ENCODE measurements around the gene UMODL1.
"Not testable (repeated sequence)": the region's sequence is repeated elsewhere in the genome, so short reads cannot be mapped to it uniquely, and the experiment has no call there.

The UMODL1 gene

DNA sequence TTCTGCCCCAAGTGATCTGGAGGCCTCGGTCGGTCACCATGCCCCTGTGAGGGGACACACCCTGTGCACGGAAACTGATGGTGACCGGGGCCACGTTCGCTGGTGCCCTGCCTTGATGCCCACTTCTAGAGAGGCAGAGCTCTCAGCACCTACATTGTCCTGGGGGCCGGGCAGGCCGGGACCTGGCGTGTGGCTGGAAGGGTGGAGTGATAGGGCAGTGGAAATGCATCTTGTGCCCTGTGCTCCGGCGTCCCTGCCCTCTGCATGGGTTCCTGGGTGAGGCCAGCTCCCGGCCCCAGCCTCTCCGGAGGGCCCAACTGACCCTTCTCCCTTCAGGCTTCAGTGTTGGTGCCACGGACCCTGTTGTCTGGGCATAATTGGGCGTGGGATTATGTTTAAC is 11.0 kb upstream of the UMODL1 start:
- DNase-seq (ENCODE audit: low read depth in 2 of 2), result no peak

DNA sequence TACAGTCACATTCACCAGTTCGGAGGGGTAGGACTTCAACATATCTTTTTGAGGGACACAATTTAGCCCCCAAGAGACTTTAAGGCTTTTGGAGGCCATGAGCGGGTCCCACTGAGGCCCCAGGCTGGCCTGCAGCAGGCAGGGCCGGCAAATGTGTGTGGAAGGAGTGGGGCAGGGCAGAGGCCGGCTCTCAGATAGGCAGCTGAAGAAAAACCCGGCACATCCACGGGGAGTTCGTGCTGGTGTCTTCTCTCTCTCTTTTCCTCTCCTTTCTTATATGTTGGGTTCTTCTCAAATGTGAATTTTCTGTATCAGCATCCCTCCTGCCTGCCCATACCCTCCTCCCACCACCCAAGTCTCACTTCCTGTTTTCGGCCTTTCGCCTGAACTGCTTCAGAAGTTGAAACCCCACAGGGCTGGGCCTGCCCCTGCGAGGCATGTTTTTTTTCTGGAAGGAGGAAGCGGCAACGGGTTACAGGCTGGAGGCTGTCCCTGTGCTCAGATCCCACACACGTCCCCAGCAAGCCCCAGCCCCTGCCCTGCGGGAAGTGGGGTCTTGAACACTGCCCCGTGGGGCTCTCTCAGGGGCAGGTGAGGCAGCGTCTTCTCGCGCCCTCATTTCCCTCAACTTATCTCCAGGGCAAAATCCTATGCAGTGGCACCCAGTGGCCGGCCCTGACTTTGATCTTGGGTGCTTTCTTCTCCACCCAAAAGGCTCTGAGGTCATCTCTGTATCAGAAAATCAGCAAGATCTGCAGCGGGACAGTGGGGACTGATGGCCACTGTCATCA is 9.7 kb upstream of the UMODL1 start:
- no peak for DNase-seq (ENCODE audit: low read depth in 2 of 2)

DNA sequence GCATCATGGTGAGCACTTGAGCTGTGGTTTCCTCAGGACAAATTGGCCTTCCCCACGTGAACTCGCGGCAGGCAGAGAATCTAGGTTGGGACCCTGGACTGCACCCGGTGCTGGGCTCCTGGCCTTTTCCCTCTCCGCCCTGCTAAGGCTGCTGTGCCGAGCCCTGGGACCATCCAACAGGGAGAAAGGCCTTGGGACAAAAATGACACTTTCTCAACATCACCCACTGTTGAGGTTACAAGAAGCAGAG is 9.2 kb upstream of the UMODL1 start:
- no peak for DNase-seq (ENCODE audit: low read depth in 2 of 2)

DNA sequence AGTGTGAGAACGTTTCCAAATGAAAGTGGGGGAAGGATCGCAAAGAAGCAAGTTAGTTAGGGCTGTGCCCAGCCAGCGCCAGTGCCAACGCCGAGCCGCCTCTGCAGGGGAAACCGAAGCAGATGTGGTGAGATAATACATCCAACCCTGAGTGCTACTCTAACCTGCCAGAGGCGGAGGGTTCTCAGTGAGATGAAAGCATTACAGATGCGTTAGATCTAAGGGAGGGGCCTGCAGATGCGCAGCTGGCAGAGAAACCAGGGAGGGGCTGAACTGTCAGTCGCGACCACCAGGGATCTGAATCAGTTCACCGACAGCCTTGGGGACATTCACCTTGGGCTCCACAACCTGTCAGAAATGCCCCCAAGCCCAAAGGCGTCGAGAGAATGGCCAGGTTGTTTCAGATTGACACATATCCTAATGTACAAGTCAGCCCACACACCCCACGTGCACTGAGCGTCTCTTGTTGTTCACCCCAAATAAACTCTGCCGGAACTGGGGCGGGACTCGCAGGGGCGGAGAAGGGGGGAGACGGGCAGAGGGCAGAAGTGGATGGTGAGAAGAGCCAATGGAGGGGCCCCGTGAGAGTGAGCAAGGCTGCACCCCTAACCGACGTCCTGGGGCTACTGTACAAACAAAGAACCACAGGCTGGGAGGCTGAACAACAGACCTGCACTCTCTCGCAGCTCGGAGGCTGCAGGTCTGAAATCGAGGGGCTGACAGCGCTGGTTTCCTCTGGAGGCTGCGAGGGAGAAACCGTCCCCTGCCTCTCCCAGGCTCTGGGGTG is 8.7 kb upstream of the UMODL1 start:
- peak; percentile 51 to 70 for DNase-seq (ENCODE audit: low read depth in 2 of 2)

DNA sequence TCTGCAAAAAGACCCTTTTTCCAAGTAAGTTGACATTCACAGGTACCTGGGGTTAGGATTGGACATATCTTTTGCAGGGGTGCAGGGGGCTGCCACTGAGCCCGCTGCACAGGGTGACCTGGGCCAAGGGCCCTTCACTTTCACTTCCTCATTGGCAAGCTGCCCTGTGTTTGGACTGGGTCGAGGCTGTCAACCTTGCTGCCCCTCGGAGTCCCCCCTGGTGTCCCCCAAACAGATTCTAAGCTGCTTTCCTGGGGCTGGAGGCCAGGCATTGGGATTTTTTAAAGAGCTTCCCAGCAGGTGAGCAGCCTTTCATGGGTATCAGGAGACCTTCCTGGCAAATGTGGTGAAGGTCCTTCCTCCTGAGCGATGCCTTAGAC is 7.9 kb upstream of the UMODL1 start:
- no peak for DNase-seq (ENCODE audit: low read depth in 2 of 2)

DNA sequence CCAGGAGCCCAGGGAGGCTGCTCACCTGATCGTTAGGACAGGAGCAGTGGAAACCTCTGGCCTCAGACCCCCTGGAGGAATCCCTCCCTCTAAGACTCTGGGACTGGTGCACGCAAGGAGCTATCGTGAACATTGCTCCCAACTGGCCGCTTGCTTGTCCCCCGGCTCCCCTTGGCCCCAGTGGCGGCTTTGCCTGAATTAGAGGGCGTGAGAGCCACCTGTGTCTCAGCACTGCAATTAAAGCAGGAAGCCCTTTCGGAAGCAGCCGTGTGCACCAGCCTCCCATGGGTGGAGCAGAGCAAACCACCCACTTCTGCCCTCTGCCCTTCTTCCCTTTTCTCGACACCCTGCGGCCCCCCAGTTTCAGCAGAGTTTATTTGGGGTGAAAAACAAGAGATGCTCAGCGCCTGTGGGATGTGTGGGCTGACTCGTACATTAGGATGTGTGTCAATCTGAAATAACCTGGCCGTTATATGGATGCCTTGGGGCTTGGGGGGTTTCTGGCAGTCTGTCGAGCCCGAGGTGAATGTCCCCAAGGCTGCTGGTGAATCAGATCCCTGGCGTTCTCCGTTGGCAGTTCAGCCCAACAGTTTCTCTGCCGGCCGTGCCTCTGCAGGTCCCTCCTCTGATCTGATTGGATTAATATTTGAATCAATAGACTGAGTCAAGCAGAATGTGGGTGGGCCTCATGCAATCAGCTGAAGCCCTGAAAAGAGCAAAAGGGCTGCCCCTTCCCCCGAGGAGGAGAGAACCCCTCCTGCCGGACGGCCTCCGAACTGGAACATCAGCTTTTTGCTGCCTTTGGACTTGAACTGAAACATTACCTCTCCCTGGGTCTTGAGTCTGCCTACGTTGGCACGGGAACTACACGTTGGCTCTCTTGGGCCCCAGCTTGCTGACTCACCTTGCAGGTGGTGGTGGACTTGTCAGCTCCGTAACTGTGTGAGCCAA is 7.3 kb upstream of the UMODL1 start:
- peak; percentile 21 to 26 for DNase-seq (ENCODE audit: low read depth in 2 of 2)

DNA sequence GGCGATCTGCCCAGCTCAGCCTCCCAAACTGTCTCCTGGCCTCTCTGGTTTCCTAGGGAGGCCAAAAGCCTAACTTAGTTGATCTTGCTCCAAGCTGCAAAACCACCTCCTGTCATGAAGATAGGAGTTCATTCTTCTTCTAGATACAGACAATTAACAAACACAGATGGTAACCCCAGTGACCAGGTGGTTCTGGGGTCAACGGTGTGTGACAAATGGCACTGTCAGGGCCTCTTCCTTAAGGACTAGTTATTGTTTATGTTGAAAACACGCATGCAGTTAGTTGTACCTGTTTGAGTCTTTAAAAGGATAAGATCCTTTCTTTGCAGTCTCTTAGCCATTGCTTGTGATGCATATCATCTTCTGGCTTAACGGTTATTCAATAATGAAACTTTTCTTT is 4.6 kb upstream of the UMODL1 start:
- DNase-seq (ENCODE audit: low read depth in 2 of 2), result no peak

DNA sequence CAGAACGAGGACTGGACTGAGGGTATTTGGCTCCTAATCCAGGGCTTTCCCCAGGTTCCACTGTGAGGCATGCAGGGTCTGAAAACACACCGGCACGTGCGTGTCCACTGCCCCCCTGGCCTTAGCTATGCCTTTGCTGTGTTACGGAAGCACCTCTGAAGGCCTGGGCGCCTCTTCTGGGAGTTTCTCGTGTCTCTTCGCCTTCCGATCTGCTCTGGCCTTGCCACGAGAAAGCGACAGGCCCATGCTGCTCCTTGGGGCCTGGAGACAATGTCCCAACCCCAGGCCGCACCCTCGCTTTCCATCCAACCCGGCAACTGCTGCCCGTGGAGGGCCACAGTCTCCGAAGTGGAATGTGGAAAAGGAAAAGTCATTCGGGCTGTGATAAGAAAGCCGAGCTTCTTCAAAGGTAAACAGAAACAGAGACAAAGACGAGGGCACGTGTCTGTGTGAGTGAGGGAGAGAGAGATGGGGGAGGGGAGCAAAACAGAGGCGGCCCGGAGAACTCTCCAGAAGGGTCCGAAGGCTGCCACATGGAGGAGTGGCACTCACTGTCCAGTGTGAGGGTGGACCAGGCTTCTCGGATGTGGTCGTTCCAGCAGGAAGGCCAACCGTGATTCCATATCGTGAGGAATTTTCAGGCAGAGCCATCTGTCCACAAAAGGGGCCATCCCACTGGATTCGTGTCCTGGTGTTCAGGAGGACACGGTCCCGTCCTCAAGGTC is 3.4 kb upstream of the UMODL1 start:
- no peak for DNase-seq (ENCODE audit: low read depth in 2 of 2)

DNA sequence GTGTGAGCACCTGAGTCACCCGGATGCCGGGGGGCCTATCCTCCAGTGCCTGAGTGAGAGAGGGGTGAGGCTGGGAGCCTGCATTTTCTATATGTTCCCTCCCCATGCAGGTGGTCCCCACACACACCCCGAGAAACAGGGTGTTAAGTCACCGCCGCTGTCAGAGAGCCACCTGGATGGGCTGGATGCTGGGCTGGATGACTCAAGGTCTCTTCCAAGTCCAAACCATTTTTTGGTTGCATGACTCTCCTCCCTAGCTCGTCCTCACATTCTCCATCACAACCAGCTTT is 2.9 kb upstream of the UMODL1 start:
- DNase-seq (ENCODE audit: low read depth in 2 of 2), result no peak

DNA sequence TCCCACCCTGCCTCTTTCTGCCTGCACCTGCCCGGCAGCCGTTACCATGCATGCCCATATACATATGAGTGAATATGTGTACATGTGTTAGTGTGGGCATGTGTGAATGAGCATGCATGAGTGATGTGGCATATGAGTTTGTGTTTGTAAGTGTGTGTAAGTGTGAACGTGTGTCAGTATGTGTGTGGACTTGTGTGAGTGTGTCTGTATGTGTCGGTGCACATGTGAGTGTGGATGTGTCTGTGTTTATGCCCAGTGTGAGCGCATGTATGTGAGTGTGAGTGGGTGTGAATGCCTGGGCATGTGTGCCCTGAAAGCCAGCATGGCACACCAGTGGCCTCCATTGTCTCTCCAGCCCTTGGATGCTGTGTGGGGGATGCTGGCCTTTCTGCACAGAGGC is 2.5 kb upstream of the UMODL1 start:
- no peak for DNase-seq (ENCODE audit: low read depth in 2 of 2)

DNA sequence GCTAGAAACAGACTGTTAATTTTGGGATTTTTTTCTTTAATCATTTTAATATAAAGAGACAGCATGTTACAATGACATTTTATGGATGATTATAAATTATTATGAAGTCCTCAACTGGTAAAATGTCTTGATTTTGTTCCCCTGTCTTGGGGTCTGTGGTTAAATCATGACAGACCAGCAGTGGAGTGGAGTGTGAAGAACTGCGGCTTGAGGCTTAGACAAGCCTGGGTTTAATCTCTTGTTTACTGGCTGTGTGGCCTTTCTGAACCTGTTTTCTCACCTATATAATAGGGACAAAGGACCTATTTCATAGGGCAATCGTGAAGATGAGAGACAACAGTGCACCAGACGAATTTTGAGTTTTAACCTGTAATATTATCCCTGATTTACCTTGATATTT is 1.8 kb upstream of the UMODL1 start:
- DNase-seq (ENCODE audit: low read depth in 2 of 2), result no peak

DNA sequence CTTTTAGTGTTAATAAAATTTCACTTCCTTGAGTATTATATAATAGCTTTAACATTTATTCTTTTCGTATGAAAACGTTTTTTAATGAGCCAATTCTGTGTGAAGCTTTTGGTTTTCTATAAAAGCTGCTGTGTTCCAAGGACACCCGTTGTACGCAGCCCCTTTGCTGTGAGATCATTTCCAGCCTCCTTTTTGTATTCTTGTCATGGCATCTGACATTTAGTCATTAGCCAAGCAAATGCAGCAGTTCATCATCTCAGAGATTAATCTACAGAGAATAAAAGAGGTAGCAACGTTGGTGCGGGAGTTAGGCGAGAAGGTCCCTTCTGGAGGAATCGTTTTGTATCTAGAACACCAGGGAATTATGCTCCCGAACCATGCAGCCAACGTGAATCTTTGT is 1.3 kb upstream of the UMODL1 start:
- no peak for DNase-seq (ENCODE audit: low read depth in 2 of 2)

DNA sequence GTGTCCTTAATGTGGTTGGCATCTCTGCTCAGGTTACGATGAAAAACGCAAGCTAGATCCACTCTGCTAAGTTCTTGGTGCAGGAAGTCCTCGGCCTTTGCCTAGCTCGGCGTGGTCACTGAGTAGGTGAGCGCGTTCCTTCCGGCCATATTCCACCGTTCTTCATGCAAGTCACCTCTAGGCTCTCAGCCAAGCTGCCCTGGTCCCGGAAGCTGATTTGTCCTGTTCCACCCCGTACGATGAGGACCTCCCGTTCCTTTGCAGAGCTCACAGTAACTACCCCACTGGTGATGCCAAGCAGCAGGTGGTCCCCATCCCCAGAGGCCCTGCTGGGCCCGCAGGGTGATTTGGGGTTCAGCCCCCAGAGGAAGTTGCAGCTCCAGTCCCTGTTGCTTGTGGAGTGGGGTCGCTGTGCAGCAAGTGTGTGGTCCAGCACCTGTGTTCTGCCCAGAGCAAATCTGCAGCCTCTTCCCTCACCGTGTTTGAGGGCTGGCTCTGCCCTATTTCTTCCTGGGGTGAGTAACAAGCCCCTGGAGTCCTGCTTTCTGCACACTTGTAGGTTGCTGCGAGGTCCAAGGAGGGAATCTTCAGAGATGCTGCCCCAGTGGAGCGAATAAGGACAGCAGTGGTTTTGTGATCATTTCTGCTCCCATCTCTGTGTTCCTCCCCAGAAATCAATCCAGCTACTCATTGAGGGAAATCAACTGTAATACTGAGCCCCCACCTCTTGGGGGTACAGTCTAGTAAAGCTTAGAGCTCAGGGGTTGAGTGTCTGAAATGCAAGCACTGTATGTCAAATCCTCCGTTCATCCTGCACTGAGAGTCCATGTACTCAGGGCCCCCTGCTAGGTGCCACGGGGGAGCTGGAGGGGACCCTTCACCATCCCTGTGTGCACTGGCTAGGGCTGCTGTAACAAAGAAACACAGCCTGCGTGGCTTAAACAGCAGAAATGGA is 2.3 kb downstream of the UMODL1 start:
- no peak for DNase-seq (ENCODE audit: low read depth in 2 of 2)

DNA sequence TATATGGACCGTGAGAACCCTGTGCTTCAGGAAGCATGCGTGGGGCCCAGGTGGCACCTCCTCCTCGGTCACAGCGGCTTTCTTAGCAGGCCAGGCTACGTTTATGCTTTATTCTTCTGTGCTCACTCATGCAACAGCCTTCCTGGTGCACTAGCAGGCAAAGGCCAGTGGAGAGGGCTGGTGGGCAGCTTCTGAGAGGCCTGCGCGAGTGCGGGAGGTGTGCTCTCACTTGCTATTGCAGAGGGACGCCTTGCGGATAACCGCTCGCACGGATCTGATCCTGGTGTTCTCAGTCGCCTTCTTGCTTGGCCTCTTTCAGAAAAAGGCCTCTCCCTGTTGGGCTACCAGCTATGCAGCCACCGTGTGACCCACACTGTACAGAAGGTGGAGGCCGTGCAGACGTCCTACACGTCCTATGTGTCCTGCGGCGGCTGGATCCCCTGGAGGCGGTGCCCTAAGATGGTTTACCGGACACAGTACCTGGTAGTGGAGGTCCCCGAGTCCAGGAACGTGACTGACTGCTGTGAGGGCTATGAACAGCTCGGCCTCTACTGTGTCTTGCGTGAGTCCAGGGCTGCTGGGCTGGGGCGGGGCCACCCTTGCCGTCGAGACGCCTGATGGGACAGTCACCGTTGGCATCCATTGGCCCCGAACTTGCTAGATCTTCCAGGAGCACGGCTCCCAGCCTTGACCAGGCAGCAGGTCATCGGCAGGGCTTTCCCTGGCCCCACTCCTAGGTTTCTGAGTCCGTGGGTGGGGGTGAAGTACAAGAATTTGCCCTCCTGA is 4.8 kb downstream of the UMODL1 start:
- no peak for DNase-seq (ENCODE audit: low read depth in 2 of 2)

DNA sequence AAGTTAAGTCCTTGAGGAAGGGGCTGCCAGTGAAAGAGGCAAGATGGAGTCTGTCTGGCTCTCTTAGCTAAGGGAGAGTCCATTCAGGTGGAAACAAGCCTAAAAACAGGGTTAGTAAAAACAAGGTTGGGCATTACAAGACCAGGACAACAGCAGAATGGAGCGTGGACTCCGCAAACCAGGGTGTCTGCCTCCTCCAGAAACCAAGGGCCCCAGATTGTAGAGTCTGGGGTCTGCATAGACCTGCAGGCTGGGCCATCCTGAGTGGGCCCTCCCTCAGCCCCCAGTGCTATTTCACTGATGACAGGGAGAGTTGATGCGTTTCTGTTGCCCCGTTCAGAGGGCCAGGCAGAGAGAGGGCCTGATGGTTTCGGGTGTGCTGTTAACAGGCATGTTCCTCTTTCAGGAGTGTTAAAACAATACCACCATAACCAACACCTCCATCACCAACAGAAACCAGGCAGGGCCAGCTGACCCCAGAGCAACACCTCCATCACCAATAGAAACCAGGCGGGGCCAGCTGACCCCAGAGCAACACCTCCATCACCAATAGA is 6.6 kb downstream of the UMODL1 start:
- DNase-seq (ENCODE audit: low read depth in 2 of 2), result not testable (repeated sequence)

DNA sequence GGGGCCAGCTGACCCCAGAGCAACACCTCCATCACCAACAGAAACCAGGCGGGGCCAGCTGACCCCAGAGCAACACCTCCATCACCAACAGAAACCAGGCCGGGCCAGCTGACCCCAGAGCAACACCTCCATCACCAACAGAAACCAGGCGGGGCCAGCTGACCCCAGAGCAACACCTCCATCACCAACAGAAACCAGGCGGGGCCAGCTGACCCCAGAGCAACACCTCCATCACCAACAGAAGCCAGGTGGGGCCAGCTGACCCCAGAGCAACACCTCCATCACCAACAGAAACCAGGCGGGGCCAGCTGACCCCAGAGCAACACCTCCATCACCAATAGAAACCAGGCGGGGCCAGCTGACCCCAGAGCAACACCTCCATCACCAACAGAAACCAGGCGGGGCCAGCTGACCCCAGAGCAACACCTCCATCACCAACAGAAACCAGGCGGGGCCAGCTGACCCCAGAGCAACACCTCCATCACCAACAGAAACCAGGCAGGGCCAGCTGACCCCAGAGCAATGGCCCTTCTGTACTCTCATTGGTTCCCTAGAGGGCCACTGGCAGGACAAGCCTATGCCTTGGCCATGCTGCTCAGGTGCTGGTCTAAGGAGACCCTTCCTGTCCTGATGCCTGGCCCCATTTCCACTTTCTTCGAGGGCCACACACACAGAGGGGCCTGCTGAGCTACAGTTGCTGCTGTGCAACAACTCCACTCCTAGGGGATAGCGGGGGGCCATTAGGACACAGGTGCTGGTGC is 7.3 kb downstream of the UMODL1 start:
- not testable (repeated sequence) for DNase-seq (ENCODE audit: low read depth in 2 of 2)

DNA sequence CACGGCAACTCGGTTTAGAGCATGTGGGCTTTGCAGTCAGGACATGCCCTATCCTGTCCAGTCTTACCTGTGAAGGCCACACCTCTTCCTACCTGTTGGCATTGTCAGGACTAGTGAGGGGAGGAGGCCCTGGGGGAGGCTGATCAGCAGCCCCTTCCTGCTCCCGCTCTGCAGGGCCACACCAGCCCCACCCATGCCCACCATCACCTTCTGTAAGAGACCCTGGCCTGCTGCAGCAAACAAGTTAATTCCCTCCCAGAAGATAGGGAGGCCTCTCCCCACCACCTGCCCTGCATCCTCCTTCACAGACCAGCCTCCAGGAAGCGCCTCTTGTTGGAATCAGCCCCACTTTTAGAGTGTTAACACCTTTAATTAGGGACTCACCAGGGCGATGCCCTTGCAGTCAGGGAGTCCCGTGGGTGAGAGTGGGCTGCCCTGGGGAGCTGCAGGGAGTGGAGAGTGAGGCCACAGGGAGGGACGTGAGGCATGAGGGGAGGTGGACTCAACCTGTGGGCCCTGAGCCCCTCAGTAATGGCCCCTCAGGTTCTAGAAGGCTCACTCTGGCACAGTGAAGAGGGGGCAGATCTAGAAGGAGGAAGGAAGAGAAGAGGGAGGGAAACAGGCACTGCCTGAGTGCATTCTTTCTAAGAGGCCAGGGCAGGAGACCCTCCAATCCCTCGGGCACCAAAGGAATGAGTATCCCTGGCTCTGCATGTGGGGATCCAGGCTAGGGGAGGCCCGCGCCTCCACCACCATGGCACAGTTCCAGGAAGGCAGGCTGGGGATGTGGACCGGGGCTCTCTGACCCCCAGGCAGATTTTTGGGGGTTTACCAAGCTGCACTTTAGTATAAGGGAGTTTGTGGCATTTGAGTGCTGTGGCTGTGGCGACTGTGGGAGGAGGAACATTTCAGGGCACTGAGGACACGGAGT is 8.2 kb downstream of the UMODL1 start:
- no peak for DNase-seq (ENCODE audit: low read depth in 2 of 2)

Measured in stimulated activated CD8-positive, alpha-beta memory T cell treated with anti-CD3 and anti-CD28 coated beads, Interleukin-15, amount 100 ng/mL, for 4 hours (primary cell).